IPS-18c (cell line): ENCODE measurements around the gene P3R3URF.

Source experiments
- H3K4me3 ChIP-seq: 2 replicates; pipeline ENCODE4 v1.7.0; 2013; ENCODE audit warnings: low read depth, mild to moderate bottlenecking, low read length, moderate library complexity; ENCODE audit not compliant: insufficient read depth
- H3K9me3 ChIP-seq: one replicate; pipeline ENCODE4 v1.6.1; 2013; ENCODE audit warnings: mild to moderate bottlenecking, low read length, moderate library complexity; ENCODE audit not compliant: control insufficient read depth, insufficient read depth

Gene P3R3URF

GRCh38 chr1:46197964-46198811 is 21.9 kb upstream of the P3R3URF start, which contains the start of gene POMGNT1:
TSS of gene POMGNT1 (minus strand) at chr1:46198434. CDS start at chr1:46197821, 613 bp downstream.
- H3K4me3 ChIP-seq = peak within 1 kb of the TSS; percentile 71
- H3K9me3 ChIP-seq = no peaks in the 10 kb centered on the region

DNA sequence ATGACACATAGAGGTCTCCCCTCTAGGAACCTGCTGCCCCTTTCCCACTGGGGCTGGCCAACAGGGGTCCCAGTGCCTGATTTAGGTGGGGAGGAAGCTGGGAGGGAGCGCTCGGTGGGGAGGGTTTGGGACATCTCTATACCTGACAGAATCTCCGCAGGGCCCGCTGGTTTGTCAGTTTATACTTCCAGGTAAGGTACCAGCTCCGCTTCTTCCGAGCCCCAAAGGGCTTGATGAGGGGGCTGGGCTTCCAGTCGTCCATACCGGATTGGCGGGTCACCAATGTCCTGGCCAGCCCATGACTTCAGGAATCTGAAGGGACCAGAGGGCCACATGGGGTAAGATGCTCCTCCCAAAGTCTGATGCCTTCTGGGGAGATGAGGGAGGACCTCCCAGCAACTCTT is 21.3 kb upstream of the P3R3URF start:
- H3K4me3 ChIP-seq = peak overlapping the region; percentile 71
- H3K9me3 ChIP-seq = no peaks in the 10 kb centered on the region

GRCh38 chr1:46196609-46197008 is 20.3 kb upstream of the P3R3URF start:
- Histone ChIP-seq H3K9me3 (no peaks in the 10 kb centered on the region), H3K4me3 (no peak overlapping the region)

GRCh38 chr1:46194641-46195193 is 18.4 kb upstream of the P3R3URF start:
- H3K4me3 ChIP-seq = no peak overlapping the region
- H3K9me3 ChIP-seq = no peaks in the 10 kb centered on the region

GRCh38 chr1:46193984-46194570 is 17.8 kb upstream of the P3R3URF start:
- Histone ChIP-seq H3K9me3 (no peaks in the 10 kb centered on the region), H3K4me3 (no peak overlapping the region)

DNA sequence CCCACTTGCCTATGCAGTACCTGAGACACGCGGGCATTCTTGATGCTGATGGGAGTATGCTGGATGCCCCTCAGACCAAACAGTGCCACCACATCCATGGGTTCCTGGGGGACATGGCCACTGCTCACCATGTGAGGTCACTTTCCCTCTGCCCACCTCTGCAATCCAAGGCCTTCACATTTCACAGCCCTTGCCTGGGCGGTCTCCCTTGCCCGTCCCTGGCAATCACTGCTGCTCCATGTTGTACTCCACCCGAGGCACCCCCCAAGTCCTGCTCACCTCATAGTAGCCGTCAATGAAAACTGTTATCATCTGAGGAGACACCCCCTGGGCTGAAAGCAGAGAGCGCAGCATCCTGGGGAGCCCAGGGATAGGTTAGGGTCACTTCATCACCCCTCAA is 17.0 kb upstream of the P3R3URF start:
- no peak overlapping the region for H3K4me3 ChIP-seq
- H3K9me3 ChIP-seq = no peaks in the 10 kb centered on the region

DNA sequence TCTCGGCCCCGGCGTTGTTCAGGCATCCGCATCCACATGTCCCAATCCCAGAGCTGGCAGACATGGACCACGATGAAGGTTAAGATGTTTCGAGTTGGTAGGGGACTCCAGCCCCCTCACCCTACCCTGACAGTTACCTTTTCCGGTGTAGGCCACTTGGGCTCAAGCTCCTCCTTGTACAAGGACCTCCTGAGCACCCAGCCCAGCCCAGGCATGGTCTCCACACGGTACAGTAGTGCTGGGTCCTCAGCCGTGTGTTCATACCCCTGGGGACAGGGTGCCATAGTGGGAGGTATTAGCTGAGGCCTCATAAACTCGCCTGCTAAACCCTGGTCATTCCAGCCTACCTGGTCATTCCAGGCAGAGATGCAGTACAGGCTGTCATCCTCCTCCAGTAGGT is 15.9 kb upstream of the P3R3URF start:
- Histone ChIP-seq H3K9me3 (no peaks in the 10 kb centered on the region), H3K4me3 (no peak overlapping the region)

DNA sequence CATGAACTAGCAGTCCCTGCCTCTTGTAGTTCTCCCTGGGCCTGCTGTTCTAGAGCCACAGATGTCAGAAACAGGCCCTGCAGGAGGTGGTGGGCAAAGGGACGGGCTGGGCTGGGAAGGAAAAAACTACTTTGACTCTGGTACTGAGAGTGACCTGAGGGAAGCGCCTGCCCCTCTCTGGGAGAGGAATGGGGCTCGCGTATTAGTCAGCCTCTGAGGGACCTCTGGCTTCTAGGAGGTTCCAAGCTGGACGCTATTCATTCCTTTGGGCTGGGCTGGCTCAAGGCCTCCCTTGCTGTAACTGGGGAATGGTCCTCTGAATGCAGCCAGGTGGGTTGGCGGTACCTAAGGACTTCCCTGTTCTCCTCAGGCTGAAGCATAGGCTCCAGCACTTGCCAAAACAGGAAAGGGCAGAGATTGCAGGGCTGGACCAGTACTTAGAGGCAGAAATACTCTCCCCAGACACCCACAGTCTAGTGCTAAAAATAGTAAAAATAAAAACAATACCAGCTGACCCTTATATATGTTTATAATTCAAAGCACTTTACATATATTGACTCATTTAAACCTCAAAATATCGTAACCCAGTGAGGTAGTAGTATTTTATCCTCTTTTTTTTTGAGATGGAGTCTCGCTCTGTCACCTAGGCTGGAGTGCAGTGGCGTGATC is 14.9 kb upstream of the P3R3URF start:
- no peak overlapping the region for H3K4me3 ChIP-seq
- H3K9me3 ChIP-seq = no peaks in the 10 kb centered on the region

DNA sequence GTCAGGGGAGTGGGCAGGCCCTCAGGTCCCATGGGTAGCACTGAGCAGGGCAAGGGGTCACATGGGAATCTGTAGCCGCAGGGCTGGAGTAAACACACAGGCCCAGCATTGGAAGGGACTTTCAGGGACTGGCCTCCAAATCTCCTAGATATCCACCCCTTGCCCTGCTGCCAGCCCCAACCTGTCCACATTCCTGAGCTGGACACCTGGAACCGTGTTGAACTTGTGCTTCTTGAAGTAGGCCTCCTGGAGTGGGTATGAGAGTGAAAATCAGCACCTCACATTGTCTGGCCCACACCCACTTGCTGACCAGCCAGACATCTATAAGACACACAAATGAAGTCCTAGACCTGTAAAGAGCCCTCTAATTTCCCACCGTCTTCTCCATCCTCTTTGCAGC is 14.3 kb upstream of the P3R3URF start:
- H3K9me3 ChIP-seq = no peaks in the 10 kb centered on the region
- no peak overlapping the region for H3K4me3 ChIP-seq

DNA sequence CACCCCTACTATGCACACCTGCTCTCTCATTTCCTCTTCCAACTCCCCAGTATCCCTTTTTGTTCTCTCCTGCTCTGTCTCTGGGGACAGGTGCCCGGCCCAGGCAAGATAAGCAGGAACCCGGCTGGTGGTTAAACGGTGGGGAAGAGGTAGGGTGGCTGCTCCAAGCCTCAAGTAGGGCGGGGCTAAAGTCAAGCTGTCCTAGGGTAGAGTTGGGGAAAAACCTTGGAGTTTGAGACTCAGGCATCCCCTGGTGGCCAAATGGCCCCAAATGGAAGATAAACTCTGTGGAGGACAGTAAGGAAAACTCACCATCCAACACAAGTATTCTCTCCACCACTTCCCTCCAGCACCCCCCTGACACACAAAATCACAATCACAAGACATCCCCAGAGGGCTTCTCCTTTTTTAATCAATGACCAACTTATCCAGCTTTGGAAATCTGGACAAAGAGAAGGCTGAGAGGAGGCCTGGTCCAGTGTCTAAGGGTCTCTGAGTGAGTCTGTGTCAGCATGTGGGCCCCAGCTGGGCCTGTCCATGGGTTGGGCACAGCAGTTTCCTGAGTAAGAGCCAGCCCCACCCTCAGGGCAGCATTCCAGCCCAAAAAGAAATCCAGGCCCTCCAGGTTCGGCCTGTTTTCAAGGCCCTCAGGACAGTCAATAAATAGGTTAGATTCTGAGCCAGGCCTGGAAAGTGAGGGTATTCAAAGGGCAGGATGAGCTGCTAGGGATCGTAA is 12.2 kb upstream of the P3R3URF start:
- Histone ChIP-seq H3K4me3 (no peak overlapping the region), H3K9me3 (no peaks in the 10 kb centered on the region)

- Histone ChIP-seq H3K9me3 (no peaks in the 10 kb centered on the region), H3K4me3 (no peak overlapping the region)
Measured at GRCh38 chr1:46187106-46187869, 11.0 kb upstream of the P3R3URF start.

DNA sequence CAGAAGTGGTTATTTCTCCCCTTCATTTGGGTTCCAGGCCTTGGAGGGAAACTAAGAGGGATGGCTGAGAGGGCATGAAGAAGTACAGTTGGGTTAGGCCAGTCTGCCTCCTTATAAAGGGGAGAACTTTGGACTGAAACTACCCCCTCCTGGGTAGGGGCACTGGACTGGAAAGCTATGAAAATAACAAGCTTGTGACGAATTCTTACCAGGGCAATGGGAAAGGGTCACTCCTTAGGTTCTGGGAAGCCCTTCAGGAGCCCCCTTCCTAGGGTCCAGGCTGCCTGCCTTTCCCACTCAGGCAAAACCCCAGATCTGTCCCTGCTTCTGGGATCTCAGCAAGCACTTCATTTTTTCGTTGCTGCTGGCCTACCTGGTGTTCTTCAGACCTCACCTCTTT is 9.8 kb upstream of the P3R3URF start:
- no peaks in the 10 kb centered on the region for H3K9me3 ChIP-seq

DNA sequence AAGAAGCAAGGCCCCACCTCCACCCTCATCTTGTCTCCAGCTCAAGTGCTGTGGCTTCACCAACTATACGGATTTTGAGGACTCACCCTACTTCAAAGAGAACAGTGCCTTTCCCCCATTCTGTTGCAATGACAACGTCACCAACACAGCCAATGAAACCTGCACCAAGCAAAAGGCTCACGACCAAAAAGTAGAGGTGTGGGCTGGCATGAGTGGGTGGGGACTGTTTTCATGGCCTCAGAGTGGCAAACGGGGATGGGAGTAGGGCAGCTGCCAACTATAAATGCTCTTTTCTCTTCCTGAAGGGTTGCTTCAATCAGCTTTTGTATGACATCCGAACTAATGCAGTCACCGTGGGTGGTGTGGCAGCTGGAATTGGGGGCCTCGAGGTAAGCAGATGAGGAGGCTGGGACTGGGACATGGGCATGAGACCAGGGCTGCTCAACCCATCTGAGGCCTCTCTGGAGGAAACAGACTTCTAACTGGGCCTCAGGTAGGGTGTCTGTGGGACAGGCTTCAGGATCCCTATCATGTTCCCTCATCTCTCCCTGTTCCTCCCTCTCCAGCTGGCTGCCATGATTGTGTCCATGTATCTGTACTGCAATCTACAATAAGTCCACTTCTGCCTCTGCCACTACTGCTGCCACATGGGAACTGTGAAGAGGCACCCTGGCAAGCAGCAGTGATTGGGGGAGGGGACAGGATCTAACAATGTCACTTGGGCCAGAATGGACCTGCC is 8.8 kb upstream of the P3R3URF start:
- Histone ChIP-seq H3K9me3 (no peaks in the 10 kb centered on the region), H3K4me3 (no peak overlapping the region)

More for the DNA sequence above, 9.8 kb upstream of the P3R3URF start:
- H3K4me3 ChIP-seq = no peak overlapping the region

DNA sequence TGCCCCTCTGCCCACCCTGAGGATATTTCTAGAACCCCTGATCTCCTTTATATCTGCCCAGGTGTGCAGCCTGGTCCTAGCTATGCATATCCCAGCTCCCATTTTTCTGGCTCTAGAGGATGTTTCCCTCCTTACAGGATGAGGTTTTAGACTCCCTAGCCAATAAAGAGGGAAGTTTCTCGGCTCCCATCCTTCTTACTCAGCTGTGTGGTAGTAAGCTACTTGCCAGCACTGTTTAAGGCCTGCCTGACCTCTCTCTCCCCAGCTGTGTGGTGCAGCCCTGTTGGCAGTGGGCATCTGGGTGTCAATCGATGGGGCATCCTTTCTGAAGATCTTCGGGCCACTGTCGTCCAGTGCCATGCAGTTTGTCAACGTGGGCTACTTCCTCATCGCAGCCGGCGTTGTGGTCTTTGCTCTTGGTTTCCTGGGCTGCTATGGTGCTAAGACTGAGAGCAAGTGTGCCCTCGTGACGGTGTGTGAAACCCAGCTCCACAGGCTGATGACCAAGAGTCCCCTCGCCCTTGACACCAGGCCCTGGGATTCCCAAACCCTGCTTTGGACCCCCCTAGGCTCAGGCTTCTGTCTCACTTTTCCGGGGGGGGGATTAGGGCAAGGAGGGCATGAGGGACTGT is 7.8 kb upstream of the P3R3URF start:
- Histone ChIP-seq H3K9me3 (no peaks in the 10 kb centered on the region), H3K4me3 (no peak overlapping the region)

DNA sequence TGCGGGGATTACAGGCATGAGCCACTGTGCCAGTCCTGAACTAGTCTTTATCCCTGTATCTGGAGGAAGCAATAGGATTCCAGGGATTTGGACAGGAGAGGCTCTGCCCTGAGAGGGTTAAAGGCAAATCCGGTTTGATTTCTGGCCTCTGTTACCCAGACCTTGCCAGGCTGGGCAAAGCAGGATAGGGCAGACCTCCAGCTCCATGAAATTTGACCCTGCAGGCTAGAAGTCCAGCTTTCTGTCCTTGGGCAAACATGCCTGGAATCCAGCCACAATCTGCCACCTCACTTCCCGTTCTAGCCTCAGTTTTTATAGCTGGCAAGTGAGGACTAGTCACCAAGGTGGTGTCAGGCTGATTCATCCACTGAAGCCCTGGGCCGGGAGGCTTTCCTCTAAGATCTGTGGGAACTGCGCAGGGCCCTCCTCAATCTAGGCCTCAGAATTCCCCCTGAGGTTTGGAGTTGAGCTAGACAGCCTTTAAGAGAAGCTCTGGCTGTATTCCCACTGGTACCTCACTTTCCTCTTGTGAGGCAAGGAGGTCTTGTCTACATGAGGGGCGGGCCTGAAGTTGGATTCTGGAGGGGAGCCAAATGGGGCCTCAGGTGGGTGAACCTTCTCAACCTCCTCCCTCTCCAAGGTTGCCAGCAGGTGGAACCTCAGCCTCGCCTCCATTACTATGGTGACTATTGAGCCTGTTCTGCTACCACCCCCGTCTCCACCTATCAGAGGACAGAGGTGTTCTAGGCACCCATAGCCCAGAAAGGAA is 7.0 kb upstream of the P3R3URF start:
- no peak overlapping the region for H3K4me3 ChIP-seq

More for the DNA sequence above, 7.0 kb upstream of the P3R3URF start:
- H3K9me3 ChIP-seq = no peaks in the 10 kb centered on the region
